K562 (cell line): ENCODE results near the gene ALDH8A1. TPM values are rescaled to one million over a fixed set of nuclear protein-coding genes. Genes with fewer than 3 reads are reported as not detected.

ENCODE experiments used
- ATAC-seq: fragments of 200-7000 bp; cut with Tn5 transposase; 3 replicates; pipeline ENCODE4 v1.9.1; 2020; ENCODE audit warnings: moderate library complexity
- BruUV-seq: library from RNA; stranded (reverse); fragments of 400-500 nt; replicated peaks from 2 replicates; lab custom pipeline; 2021; lab: Mats Ljungman, UMichigan
- CTCF ChIA-PET: fragments of 300-600 bp; formaldehyde crosslinking; extraction: SDS; loops from one replicate; lab custom pipeline; 2021; ENCODE audit warnings: low intra/inter-chr PET ratio; lab: Yijun Ruan, JAX
- POLR2A ChIA-PET: fragments of 300-600, 350-650 bp; sonication (Branson Sonifier 250); formaldehyde crosslinking; extraction: SDS; loops from one replicate; lab custom pipeline; 2021; ENCODE audit warnings: antibody characterized with exemption, inconsistent platforms; lab: Yijun Ruan, JAX
- DNase-seq, 4 experiments: peaks; one replicate each; pipeline versions ENCODE4 v3.0.0 to v3.0.0-alpha.2; 2011 to 2018; ENCODE audit warnings: low spot score in 3 of 4, mixed read lengths in 3 of 4; ENCODE audit errors: extremely low read depth in 1 of 4
- FAIRE-seq: peaks from 2 replicates; lab custom pipeline; 2011; peaks lifted over from hg19 to GRCh38; lab: Jason Lieb, UNC
- H2AFZ ChIP-seq: 2 replicates; pipeline ENCODE4 v1.6.0; 2011; ENCODE audit warnings: low read depth, low read length, control low read depth, inconsistent platforms
- H3K27ac ChIP-seq: fragments of 200-600 bp; 3 replicates; pipeline ENCODE4 v1.8.0; 2011; ENCODE audit warnings: low read depth, mild to moderate bottlenecking, control low read depth, inconsistent platforms, low read length, moderate library complexity, mixed read lengths; ENCODE audit errors: extremely low read depth
- H3K27me3 ChIP-seq, 2 experiments: fragments of 300-600 bp in 1 of 2; 2 replicates in 1 of 2; 3 replicates in 1 of 2; pipeline versions ENCODE4 v1.6.0 to v1.8.0; 2011; ENCODE audit warnings: inconsistent platforms in 2 of 2, low read length in 2 of 2, mild to moderate bottlenecking in 1 of 2, mixed read lengths in 1 of 2, moderate library complexity in 1 of 2; ENCODE audit not compliant: control insufficient read depth in 2 of 2, insufficient read depth in 2 of 2
- H3K36me3 ChIP-seq: fragments of 300-600 bp; 3 replicates; pipeline ENCODE4 v1.8.0; 2011; ENCODE audit warnings: mild to moderate bottlenecking, low read length, inconsistent platforms; ENCODE audit not compliant: control insufficient read depth, insufficient read depth
- H3K4me1 ChIP-seq, 2 experiments: fragments of 200-600 bp in 1 of 2; replicated peaks in 1 of 2; 2 replicates in 1 of 2; 3 replicates in 1 of 2; pipeline versions ENCODE4 v1.5.1 to v1.8.0; 2011; ENCODE audit warnings: inconsistent platforms in 2 of 2, low read length in 2 of 2, mild to moderate bottlenecking in 1 of 2, mixed read lengths in 1 of 2, moderate library complexity in 1 of 2; ENCODE audit not compliant: control insufficient read depth in 2 of 2, insufficient read depth in 2 of 2
- H3K4me2 ChIP-seq: 2 replicates; pipeline ENCODE4 v1.6.1; 2011; ENCODE audit warnings: low read length, control low read depth, inconsistent platforms, mixed read lengths; ENCODE audit not compliant: insufficient read depth
- H3K4me3 ChIP-seq: fragments of 200-600 bp; sonication (generic), shearing (Covaris generic); 2 replicates; pipeline ENCODE4 v1.5.1; 2016; ENCODE audit warnings: control low read depth, inconsistent platforms
- H3K79me2 ChIP-seq: fragments of 200-600 bp; 3 replicates; pipeline ENCODE4 v1.8.0; 2011; ENCODE audit warnings: low read length, inconsistent platforms; ENCODE audit not compliant: control insufficient read depth, insufficient read depth
- H3K9ac ChIP-seq, 2 experiments: 2 replicates each; pipeline versions ENCODE4 v1.6.0 to v1.6.1; 2011; ENCODE audit warnings: low read depth in 2 of 2, low read length in 2 of 2, control low read depth in 1 of 2, inconsistent platforms in 1 of 2, mild to moderate bottlenecking in 1 of 2, mixed read lengths in 1 of 2; ENCODE audit not compliant: insufficient read depth in 1 of 2
- H3K9me1 ChIP-seq: one replicate; pipeline ENCODE4 v1.6.0; 2011; ENCODE audit warnings: inconsistent platforms, mild to moderate bottlenecking, low read length, moderate library complexity; ENCODE audit not compliant: control insufficient read depth, insufficient read depth
- H3K9me3 ChIP-seq: replicated peaks from 2 replicates; pipeline ENCODE4 v1.5.1; 2011; ENCODE audit warnings: low read depth, low read length, inconsistent platforms; ENCODE audit not compliant: control insufficient read depth, insufficient read depth
- H4K20me1 ChIP-seq: replicated peaks from 2 replicates; pipeline ENCODE4 v1.6.1; 2011; ENCODE audit warnings: low read length, inconsistent platforms, mixed read lengths; ENCODE audit not compliant: control insufficient read depth, insufficient read depth
- FOXJ2 ChIP-seq: fragments of 200-800 bp; sonication (Bioruptor generic); IDR thresholded peaks from 2 replicates; pipeline ENCODE4 v1.6.1; 2016; ENCODE audit warnings: missing genetic modification characterization, missing compliant biosample characterization
- WGBS: fragments of 100-300 bp; shearing (Covaris generic); methylation state at CpG from one replicate; pipeline ENCODE4 v1.1.6; 2016; ENCODE audit warnings: low coverage, mixed read lengths; ENCODE audit not compliant: insufficient coverage; ENCODE audit errors: missing lambda C conversion rate; 5-methylcytosine and 5-hydroxymethylcytosine counted together
- in situ Hi-C: fragments of 300-500 bp; cut with MboI; formaldehyde crosslinking; loops from 4 replicates; pipeline ENCODE4 v1.15.0; 2018; ENCODE audit warnings: inconsistent platforms, mixed read lengths
- intact Hi-C: fragments of 100-400 bp; cut with micrococcal nuclease; formaldehyde crosslinking; loops from 2 replicates; pipeline ENCODE4 v1.14.2; 2022
- polyA plus RNA-seq, 8 experiments: library from polyadenylated mRNA; depleted of rRNA in 4 of 8; stranded (reverse) in 5 of 8; unstranded in 3 of 8; fragments of >200 nt; fragmentation: Nextera tagmentation in 2 of 8; fragmentation: Illumina TruSeq in 1 of 8; extraction: Ambion mirVana in 2 of 8; extraction: Trizol in 1 of 8; gene quantifications; 2 replicates each; pipeline versions ENCODE4 v1.2.1 to v1.2.3, GENCODE V29; 2011 to 2014; ENCODE audit warnings: inconsistent platforms in 1 of 8, missing spikeins in 1 of 8
- total RNA-seq, 7 experiments: library from RNA; depleted of rRNA in 6 of 7; stranded (reverse); fragments of >200 nt in 6 of 7; fragmentation: Illumina TruSeq in 2 of 7; extraction: Trizol in 2 of 7; gene quantifications; 2 replicates each; pipeline versions ENCODE4 v1.2.1 to v1.2.3, GENCODE V29; 2011 to 2021; ENCODE audit warnings: low replicate concordance in 1 of 7
- TF ChIP-seq, protein P1 (sequence below), 2 experiments: IDR thresholded peaks in 1 of 2; conservative IDR thresholded peaks in 1 of 2; 2 replicates each; pipeline ENCODE4 v1.6.1; 2016; ENCODE audit warnings: low read depth in 2 of 2, mild to moderate bottlenecking in 1 of 2, missing compliant biosample characterization in 1 of 2, missing genetic modification characterization in 1 of 2, moderate library complexity in 1 of 2

The ALDH8A1 gene
- total and polyA plus RNA-seq, 9 of the 15 experiments (the other 6 are each of a cell fraction or from before 2014, with no cell fraction given), result 0.03 to 0.18 (median 0.04) TPM; not detected in 2

DNA sequence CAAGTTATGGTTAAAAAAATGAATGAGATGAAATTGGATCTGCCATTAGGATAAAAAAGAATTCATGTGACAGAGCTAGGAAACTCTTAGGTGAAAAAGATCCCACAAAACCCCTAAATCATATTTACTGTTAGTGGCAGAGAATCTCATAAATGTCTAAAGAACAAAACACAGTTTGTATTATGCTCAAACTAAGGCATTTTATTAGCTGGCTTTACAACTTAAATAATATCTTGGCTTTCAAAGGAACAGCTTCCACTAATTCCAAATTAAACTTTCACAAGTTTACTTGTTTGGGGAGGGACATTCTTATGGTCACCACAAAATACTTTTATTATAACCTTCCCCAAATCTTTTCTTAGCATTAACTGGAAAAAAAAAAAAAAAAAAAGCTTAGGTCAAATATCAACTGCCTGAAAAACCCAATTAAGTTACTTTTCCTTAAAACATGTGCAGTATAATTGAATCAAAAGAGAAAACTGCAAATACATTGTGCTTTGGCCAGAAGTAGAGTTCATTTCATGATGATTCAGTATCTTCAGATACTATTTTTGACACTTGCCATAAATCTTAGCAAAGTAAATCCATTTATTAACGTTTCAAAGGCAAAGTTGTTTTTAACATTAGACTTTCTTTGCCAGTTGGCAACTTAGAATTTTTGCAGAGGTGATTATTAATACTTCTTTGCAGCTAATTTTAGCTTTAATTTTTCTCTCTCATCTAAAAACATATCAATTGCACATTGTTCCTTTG, 14.7 kb upstream of the ALDH8A1 start:
- in situ Hi-C loops, result no loop called here
- CTCF ChIA-PET, result no interaction called here
- no TSS peak for BruUV-seq

More for the DNA sequence above, 14.7 kb upstream of the ALDH8A1 start:
- H3K9me3 ChIP-seq, result no peaks in the 10 kb centered on the region
- no peaks in the 10 kb centered on the region for H4K20me1 ChIP-seq
- peaks cover 72% of the 10 kb centered on the region for H3K36me3 ChIP-seq
- DNase-seq (no peak), FAIRE-seq (no peak), ATAC-seq (no peak)
- no peaks in the 10 kb centered on the region for H3K79me2 ChIP-seq
- no peaks in the 10 kb centered on the region for H3K9me1 ChIP-seq
- no peak overlapping the region for H3K27ac ChIP-seq
- no peak overlapping the region for H2AFZ ChIP-seq
- intact Hi-C loops, result no loop called here
- WGBS, result 43% methylated on average over 1 of the region's 1 CpG
- TF ChIP-seq FOXJ2 (tag), result no peak
- TF ChIP-seq, protein P1, sequence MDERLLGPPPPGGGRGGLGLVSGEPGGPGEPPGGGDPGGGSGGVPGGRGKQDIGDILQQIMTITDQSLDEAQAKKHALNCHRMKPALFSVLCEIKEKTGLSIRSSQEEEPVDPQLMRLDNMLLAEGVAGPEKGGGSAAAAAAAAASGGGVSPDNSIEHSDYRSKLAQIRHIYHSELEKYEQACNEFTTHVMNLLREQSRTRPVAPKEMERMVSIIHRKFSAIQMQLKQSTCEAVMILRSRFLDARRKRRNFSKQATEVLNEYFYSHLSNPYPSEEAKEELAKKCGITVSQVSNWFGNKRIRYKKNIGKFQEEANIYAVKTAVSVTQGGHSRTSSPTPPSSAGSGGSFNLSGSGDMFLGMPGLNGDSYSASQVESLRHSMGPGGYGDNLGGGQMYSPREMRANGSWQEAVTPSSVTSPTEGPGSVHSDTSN (CRISPR knock-in tag; IDR thresholded peaks at IDR 0.05; ENCODE audit: low read depth), result no peak
- TF ChIP-seq, protein P1 (tag; conservative IDR thresholded peaks at IDR 0.05; ENCODE audit: low read depth), result peak; percentile 51; the same call in 1 of the 2 replicates
- H3K4me3 ChIP-seq, result no peak overlapping the region
- no peak overlapping the region for H3K9ac ChIP-seq
- POLR2A ChIA-PET, result interaction anchor here (0.6 to 0.7 kb wide), 2 partner anchors 12 to 769 kb away, joined by 3 read pairs; no protein-coding TSS in a partner anchor
- no peaks in the 10 kb centered on the region for H3K4me1 ChIP-seq
- H3K4me2 ChIP-seq, result no peak overlapping the region
- no peaks in the 10 kb centered on the region for H3K27me3 ChIP-seq
